ENCODE results near the gene HPN.

The HPN gene

GRCh38 chr19:35034588-35035382 is 6.7 kb upstream of the HPN start:
- H3K4me3 ChIP-seq (ENCODE audit: low read length) = no peak overlapping the region
- DNase-seq (ENCODE audit: low read depth) = no peak

GRCh38 chr19:35037716-35038622 is 3.6 kb upstream of the HPN start:
- H3K4me3 ChIP-seq (ENCODE audit: low read length) = no peak overlapping the region
- TF ChIP-seq CTCF (IDR thresholded peaks at IDR 0.05; ENCODE audit: insufficient read depth, low read depth, low read length, missing control alignments) = no peak
- DNase-seq (ENCODE audit: low read depth) = no peak

More at GRCh38 chr19:35034588-35035382, 6.7 kb upstream of the HPN start:
- no peak for TF ChIP-seq CTCF (IDR thresholded peaks at IDR 0.05; ENCODE audit: insufficient read depth, low read depth, low read length, missing control alignments)

GRCh38 chr19:35038623-35039512 is 2.7 kb upstream of the HPN start:
- no peak for TF ChIP-seq CTCF (IDR thresholded peaks at IDR 0.05; ENCODE audit: insufficient read depth, low read depth, low read length, missing control alignments)

GRCh38 chr19:35039881-35040825 is 1.4 kb upstream of the HPN start:
- DNase-seq (ENCODE audit: low read depth) = no peak
- H3K4me3 ChIP-seq (ENCODE audit: low read length) = no peak overlapping the region
- no peak for TF ChIP-seq CTCF (IDR thresholded peaks at IDR 0.05; ENCODE audit: insufficient read depth, low read depth, low read length, missing control alignments)

More at GRCh38 chr19:35038623-35039512, 2.7 kb upstream of the HPN start:
- no peak overlapping the region for H3K4me3 ChIP-seq (ENCODE audit: low read length)
- DNase-seq (ENCODE audit: low read depth) = no peak

- TF ChIP-seq CTCF (IDR thresholded peaks at IDR 0.05; ENCODE audit: insufficient read depth, low read depth, low read length, missing control alignments) = no peak
- H3K4me3 ChIP-seq (ENCODE audit: low read length) = no peak overlapping the region
- no peak for DNase-seq (ENCODE audit: low read depth)
These were observed 534 bp upstream of the HPN start for GRCh38 chr19:35040826-35041547.

Measured in epithelial cell of esophagus (primary cell).